Left lung (tissue), 10 donors: ENCODE measurements around the gene IPPK. TPM values are rescaled to one million over a fixed set of nuclear protein-coding genes. Genes with fewer than 3 reads are reported as not detected.
A peak's percentile ranks its signal among the peaks of the same experiment; 100 is the strongest.

Experiments used
- ATAC-seq: fragments of 200-7000 bp; cut with Tn5 transposase; one replicate; pipeline ENCODE4 v1.9.1; 2020; ENCODE audit warnings: moderate library complexity
- DNase-seq, 4 donors: peaks; one replicate each; pipeline ENCODE4 v3.0.0-alpha.2; 2013 to 2020
- H3K27ac ChIP-seq, 2 donors: fragments of 200-600 bp; sonication (generic) in 1 of 2; one replicate each; pipeline versions ENCODE4 v1.5.0 to v1.8.0; 2020 to 2021
- H3K27me3 ChIP-seq, 2 donors: fragments of 200-600 bp; sonication (generic) in 1 of 2; one replicate each; pipeline versions ENCODE4 v1.5.0 to v1.8.0; 2020 to 2021
- H3K36me3 ChIP-seq, 2 donors: fragments of 200-600 bp; sonication (generic) in 1 of 2; one replicate each; pipeline versions ENCODE4 v1.5.0 to v1.8.0; 2020 to 2021
- H3K4me1 ChIP-seq, 2 donors: fragments of 200-600 bp; one replicate each; pipeline ENCODE4 v1.8.0; 2021
- H3K4me3 ChIP-seq, 2 donors: fragments of 200-600 bp; sonication (generic) in 1 of 2; one replicate each; pipeline versions ENCODE4 v1.5.0 to v1.8.0; 2020 to 2021; ENCODE audit warnings: mild to moderate bottlenecking in 1 of 2
- H3K9me3 ChIP-seq, 2 donors: fragments of 200-600 bp; sonication (generic) in 1 of 2; one replicate each; pipeline versions ENCODE4 v1.5.0 to v1.8.0; 2020 to 2021
- intact Hi-C, 2 donors: fragments of 100-400 bp; cut with DNase I; formaldehyde crosslinking; loops; one replicate each; pipeline versions ENCODE4 v1.11.2 to v1.14.2; 2022
- polyA plus RNA-seq, 6 donors: library from polyadenylated mRNA; unstranded; fragments of 120-200 nt; gene quantifications; one replicate each; pipeline ENCODE4 v1.2.1, GENCODE V29; 2013; ENCODE audit not compliant: insufficient read length in 6 of 6
- total RNA-seq, 2 donors: library from RNA; stranded (reverse); fragmentation: NEBNext Ultra II Directional; extraction: Animal tissue kit (Norgen Biotek cat#: 25700); gene quantifications; one replicate each; pipeline ENCODE4 v1.2.1, GENCODE V29; 2021
- TF ChIP-seq, protein P1 (sequence below), 2 donors: fragments of 200-600 bp; sonication (generic) in 1 of 2; IDR thresholded peaks; one replicate each; pipeline versions ENCODE4 v1.5.0 to v1.8.0; 2021; ENCODE audit warnings: antibody characterized with exemption in 2 of 2
- donor health status: DM: no; HTN: yes; CAD: no.
- donor health status: DM: no; HTN: no; CAD: no.

The IPPK gene
- total and polyA plus RNA-seq, 8 donors = 6.5 to 10.8 (median 8.7) TPM

DNA sequence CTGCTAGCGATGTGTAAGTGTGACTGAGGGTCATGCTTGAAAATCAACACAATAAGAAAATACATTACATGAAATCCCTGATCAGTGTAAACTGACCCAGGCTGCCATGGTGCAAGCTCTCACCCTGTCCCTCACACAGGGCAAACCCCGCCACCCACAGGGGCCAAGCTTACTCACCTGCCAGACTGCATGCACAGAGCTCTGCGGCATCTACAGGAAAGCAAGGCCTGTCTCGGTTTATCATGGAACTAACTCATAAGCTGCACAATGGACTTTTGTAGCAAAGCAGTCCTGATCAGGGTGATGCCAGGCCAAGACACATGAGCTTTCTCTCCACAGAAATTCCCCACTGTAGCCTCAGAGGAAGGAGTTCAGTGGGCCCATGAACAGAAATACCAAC is 9.7 kb downstream of the IPPK start:
- no peak overlapping the region for H3K4me3 ChIP-seq
- no peak overlapping the region for H3K27ac ChIP-seq
- no peaks in the 10 kb centered on the region for H3K27me3 ChIP-seq
- TF ChIP-seq, protein P1, sequence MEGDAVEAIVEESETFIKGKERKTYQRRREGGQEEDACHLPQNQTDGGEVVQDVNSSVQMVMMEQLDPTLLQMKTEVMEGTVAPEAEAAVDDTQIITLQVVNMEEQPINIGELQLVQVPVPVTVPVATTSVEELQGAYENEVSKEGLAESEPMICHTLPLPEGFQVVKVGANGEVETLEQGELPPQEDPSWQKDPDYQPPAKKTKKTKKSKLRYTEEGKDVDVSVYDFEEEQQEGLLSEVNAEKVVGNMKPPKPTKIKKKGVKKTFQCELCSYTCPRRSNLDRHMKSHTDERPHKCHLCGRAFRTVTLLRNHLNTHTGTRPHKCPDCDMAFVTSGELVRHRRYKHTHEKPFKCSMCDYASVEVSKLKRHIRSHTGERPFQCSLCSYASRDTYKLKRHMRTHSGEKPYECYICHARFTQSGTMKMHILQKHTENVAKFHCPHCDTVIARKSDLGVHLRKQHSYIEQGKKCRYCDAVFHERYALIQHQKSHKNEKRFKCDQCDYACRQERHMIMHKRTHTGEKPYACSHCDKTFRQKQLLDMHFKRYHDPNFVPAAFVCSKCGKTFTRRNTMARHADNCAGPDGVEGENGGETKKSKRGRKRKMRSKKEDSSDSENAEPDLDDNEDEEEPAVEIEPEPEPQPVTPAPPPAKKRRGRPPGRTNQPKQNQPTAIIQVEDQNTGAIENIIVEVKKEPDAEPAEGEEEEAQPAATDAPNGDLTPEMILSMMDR (IDR thresholded peaks at IDR 0.05) = no peak
- peaks cover 0 to 47% of the 10 kb centered on the region in 2 donors for H3K36me3 ChIP-seq
- no peaks in the 10 kb centered on the region for H3K9me3 ChIP-seq
- intact Hi-C loops = no loop called here
- DNase-seq (peak in 1 of 4 donors; percentile 49), ATAC-seq (no peak)
- peaks cover 0 to 16% of the 10 kb centered on the region in 2 donors for H3K4me1 ChIP-seq

DNA sequence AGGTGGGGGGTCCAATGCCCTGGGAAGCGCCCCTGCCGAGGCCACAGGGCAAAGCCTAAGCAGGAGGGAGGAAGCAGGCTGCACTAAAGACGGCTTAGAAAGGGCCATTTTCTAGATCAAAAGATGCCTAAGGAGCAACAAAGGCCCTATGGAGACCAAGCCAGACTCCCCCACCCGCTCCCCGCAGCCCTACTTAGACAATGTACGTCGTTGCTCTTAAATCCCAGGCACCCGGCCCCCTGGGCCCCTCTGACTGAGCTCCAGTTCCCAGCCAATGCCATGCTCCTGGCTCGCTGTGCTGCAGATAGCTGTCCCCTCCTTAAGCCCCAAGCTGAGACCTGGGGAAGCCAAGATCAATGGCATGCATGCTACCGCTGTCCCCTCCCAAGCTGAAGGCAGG is 10.3 kb downstream of the IPPK start:
- Histone ChIP-seq H3K36me3 (peaks cover 0 to 54% of the 10 kb centered on the region in 2 donors), H3K9me3 (no peaks in the 10 kb centered on the region), H3K4me1 (peaks cover 0 to 11% of the 10 kb centered on the region in 2 donors), H3K27me3 (no peaks in the 10 kb centered on the region), H3K4me3 (no peak overlapping the region), H3K27ac (no peak overlapping the region)
- no peak for ATAC-seq
- TF ChIP-seq, protein P1 (IDR thresholded peaks at IDR 0.05) = no peak
- intact Hi-C loops = no loop called here
- DNase-seq = peak in 1 of 4 donors; percentile 69

DNA sequence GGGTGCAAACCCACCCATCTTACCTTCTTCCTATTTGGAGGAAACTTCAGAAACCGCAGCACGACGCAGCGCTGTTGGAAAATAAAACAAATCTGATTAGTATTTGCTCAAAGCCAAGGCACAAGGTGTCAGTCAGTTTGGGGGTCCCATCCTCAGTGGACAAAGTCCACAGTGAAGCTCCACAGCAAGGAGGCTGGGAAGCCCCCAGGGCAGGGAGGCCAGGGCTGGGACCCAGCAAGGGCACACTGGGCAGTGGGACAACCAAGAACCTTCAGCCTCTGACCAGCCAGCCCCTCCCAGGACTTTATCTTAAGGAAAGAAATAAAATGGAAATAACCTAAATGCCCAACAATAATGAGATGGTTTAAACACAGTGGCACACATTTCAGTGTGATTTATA is 11.3 kb downstream of the IPPK start:
- Histone ChIP-seq H3K9me3 (no peaks in the 10 kb centered on the region), H3K27ac (no peak overlapping the region), H3K4me3 (no peak overlapping the region), H3K4me1 (peaks cover 0 to 8% of the 10 kb centered on the region in 2 donors), H3K27me3 (no peaks in the 10 kb centered on the region), H3K36me3 (peaks cover 0 to 57% of the 10 kb centered on the region in 2 donors)
- DNase-seq (peak in 1 of 4 donors; percentile 49), ATAC-seq (no peak)
- TF ChIP-seq, protein P1 (IDR thresholded peaks at IDR 0.05) = no peak
- intact Hi-C loops = no loop called here

DNA sequence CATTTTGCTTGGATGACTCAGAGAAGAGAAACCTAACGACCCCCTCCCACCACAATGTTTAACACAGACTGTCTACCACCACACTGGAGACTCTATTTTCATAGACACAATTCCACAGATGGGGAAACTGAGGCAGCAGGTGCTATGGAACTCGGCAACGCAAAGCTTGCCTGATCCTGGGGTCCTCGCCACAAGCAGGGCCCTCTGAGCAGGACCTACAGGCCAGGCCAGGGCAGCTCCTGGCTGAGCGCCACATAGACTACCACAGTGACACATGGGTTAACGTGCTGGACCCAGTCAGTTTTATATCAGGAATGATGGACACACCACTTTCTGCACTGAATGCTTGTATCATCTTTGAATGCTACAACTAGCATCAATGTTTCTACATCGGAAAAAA is 11.8 kb downstream of the IPPK start:
- DNase-seq = peak in 1 of 4 donors; percentile 39

DNA sequence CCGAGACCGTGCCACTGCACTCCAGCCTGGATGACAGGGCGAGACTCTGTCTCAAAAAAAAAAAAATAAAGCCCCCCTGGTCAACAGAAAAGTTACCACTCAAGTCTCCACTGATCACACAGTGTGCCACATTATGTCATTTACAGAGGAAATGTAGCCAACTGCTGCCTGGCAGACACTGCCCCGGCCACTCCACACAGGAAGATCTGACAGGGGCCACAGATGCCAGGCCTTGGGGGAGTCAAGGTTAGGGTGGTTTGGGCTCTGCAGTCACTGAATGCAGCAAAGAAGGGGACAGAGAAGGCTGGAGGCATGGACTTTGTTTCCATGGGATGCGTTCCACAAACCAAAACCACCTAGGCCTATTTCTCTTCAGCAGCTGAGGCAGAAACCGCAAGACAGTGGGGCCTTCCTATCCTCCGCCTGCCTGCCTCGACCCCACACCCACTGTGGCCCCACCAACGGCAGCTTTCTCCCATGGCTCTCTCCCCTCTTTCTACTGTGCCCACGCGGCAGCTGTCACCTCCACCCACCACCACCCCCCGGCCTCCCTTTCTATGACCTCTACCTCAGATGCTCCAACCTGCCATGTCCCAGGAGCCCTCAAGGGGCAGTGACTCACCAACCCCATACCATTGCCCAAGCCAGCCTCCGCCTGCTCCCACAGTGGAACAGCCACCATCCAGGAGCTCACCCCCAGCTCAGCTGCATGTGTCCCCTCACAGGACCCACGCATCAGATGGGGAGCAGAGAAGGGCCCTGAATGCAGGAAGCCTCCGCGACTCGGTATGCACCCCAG is 12.4 kb downstream of the IPPK start:
- intact Hi-C loops = no loop called here
- TF ChIP-seq, protein P1 (IDR thresholded peaks at IDR 0.05) = no peak
- Histone ChIP-seq H3K36me3 (peaks cover 0 to 68% of the 10 kb centered on the region in 2 donors), H3K27ac (no peak overlapping the region), H3K9me3 (no peaks in the 10 kb centered on the region), H3K4me3 (no peak overlapping the region), H3K27me3 (no peaks in the 10 kb centered on the region), H3K4me1 (peaks cover 0 to 8% of the 10 kb centered on the region in 2 donors)
- no peak for ATAC-seq
- DNase-seq = peak in 1 of 4 donors; percentile 38

More for the DNA sequence above, 11.8 kb downstream of the IPPK start:
- ATAC-seq = no peak
- Histone ChIP-seq H3K27me3 (no peaks in the 10 kb centered on the region), H3K27ac (no peak overlapping the region), H3K4me3 (no peak overlapping the region), H3K36me3 (peaks cover 0 to 61% of the 10 kb centered on the region in 2 donors), H3K4me1 (peaks cover 0 to 8% of the 10 kb centered on the region in 2 donors), H3K9me3 (no peaks in the 10 kb centered on the region)
- intact Hi-C loops = no loop called here
- TF ChIP-seq, protein P1 (IDR thresholded peaks at IDR 0.05) = no peak
